Loucy (cell line): Measurements from ENCODE around the gene ZNF12.

Experiments used
- H2AFZ ChIP-seq: fragments of 200-600 bp; sonication (generic); 2 replicates; pipeline ENCODE4 v1.6.0; 2016; ENCODE audit warnings: antibody characterized with exemption, mild to moderate bottlenecking, low read length, moderate library complexity
- H3F3A ChIP-seq: fragments of 200-600 bp; 2 replicates; pipeline ENCODE4 v1.6.0; 2016; ENCODE audit warnings: antibody characterized with exemption, low read depth, mild to moderate bottlenecking
- H3K27me3 ChIP-seq: fragments of 200-600 bp; sonication (generic); 2 replicates; pipeline ENCODE4 v1.6.1; 2014; ENCODE audit warnings: low read length, mild to moderate bottlenecking; ENCODE audit not compliant: insufficient read depth, poor library complexity, severe bottlenecking
- H3K36me3 ChIP-seq: fragments of 200-600 bp; sonication (generic); 2 replicates; pipeline ENCODE4 v1.6.1; 2016; ENCODE audit warnings: low read length; ENCODE audit not compliant: insufficient read depth
- H3K4me1 ChIP-seq: fragments of 200-600 bp; sonication (generic); 2 replicates; pipeline ENCODE4 v1.5.1; 2014; ENCODE audit warnings: low read length, mild to moderate bottlenecking; ENCODE audit not compliant: insufficient read depth, poor library complexity, severe bottlenecking
- H3K4me2 ChIP-seq: fragments of 200-600 bp; sonication (generic); 2 replicates; pipeline ENCODE4 v1.6.0; 2014; ENCODE audit warnings: antibody characterized with exemption, low read length, low read depth, mild to moderate bottlenecking; ENCODE audit not compliant: poor library complexity, severe bottlenecking
- H3K4me3 ChIP-seq: fragments of 200-600 bp; sonication (generic); 2 replicates; pipeline ENCODE4 v1.5.1; 2014; ENCODE audit warnings: low read length, mild to moderate bottlenecking, mixed read lengths; ENCODE audit not compliant: poor library complexity, severe bottlenecking
- H3K79me2 ChIP-seq: fragments of 200-600 bp; sonication (generic); 2 replicates; pipeline ENCODE4 v1.6.1; 2014; ENCODE audit warnings: low read length; ENCODE audit not compliant: insufficient read depth
- H3K9ac ChIP-seq: fragments of 200-600 bp; sonication (generic); 2 replicates; pipeline ENCODE4 v1.6.0; 2014; ENCODE audit warnings: mild to moderate bottlenecking, low read depth, low read length, moderate library complexity; ENCODE audit not compliant: poor library complexity, severe bottlenecking
- H3K9me2 ChIP-seq: fragments of 200-600 bp; sonication (generic); replicated peaks from 2 replicates; pipeline ENCODE4 v1.6.1; 2016; ENCODE audit warnings: low read depth, low read length, mixed read lengths
- H3K9me3 ChIP-seq: fragments of 200-600 bp; sonication (generic); 2 replicates; pipeline ENCODE4 v1.6.1; 2014; ENCODE audit warnings: mild to moderate bottlenecking, antibody characterized with exemption, low read length, low read depth; ENCODE audit not compliant: insufficient read depth
- H4K20me1 ChIP-seq: fragments of 200-600 bp; sonication (generic); 2 replicates; pipeline ENCODE4 v1.6.0; 2014; ENCODE audit warnings: antibody characterized with exemption, low read length, mild to moderate bottlenecking; ENCODE audit not compliant: insufficient read depth, poor library complexity, severe bottlenecking
- CTCF ChIP-seq: fragments of 200-600 bp; sonication (generic); conservative IDR thresholded peaks from 2 replicates; pipeline ENCODE4 v1.5.1; 2014; ENCODE audit warnings: mild to moderate bottlenecking, antibody characterized with exemption, low read length
- EZH2phosphoT487 ChIP-seq: fragments of 200-600 bp; IDR thresholded peaks from 2 replicates; pipeline ENCODE4 v1.6.1; 2018; ENCODE audit warnings: antibody characterized with exemption, mild to moderate bottlenecking, moderate library complexity, borderline replicate concordance

ZNF12 gene

DNA sequence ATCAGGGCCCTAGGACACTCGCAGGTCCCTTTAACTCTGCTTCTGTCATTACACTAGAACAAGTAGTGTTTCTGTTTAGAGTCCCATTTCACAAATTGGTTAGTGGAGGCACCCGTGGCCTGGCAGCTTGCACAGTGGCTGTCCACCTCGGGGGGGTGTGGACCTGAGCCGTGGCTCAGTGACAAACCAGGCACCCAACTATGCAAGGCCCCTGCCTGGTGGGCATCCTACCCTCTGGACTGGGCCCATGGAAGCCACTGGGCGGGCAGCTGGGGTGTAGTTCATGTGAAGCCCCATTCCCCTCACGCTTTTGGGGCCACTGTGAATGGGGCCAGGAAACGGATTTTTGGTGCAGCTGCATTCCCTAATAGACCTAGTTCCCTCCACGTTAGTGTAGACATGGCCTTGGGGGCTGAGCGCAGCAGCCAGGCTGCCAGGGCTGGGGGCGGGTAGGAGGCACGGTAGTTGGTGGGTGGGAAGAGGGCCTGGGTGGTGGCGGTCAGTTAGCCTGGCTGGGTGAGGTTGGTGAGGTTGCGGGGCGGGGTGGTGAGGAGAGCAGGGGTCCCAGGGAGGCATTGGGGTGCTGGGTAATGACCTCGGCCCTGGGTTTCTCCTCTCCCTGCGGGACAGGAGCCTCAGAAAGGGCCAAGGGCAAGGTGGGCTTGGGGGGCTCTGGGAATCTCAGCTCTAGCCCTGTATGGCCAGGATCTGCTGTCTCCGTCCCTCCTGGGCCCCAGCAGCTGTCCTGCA is 50.9 kb downstream of the ZNF12 start:
- Histone ChIP-seq H3K9me3 (no peaks in the 10 kb centered on the region), H3K4me1 (no peaks in the 10 kb centered on the region), H3K9me2 (no peaks in the 10 kb centered on the region), H3K79me2 (no peaks in the 10 kb centered on the region), H3K4me3 (no peak overlapping the region), H3K9ac (no peak overlapping the region), H3K4me2 (no peak overlapping the region), H2AFZ (no peak overlapping the region), H3K36me3 (peaks cover 23% of the 10 kb centered on the region; the same call in 1 of the 2 replicates), H4K20me1 (no peaks in the 10 kb centered on the region), H3K27me3 (no peaks in the 10 kb centered on the region), H3F3A (no peaks in the 10 kb centered on the region)
- no peak for TF ChIP-seq EZH2phosphoT487
- no peak for TF ChIP-seq CTCF

DNA sequence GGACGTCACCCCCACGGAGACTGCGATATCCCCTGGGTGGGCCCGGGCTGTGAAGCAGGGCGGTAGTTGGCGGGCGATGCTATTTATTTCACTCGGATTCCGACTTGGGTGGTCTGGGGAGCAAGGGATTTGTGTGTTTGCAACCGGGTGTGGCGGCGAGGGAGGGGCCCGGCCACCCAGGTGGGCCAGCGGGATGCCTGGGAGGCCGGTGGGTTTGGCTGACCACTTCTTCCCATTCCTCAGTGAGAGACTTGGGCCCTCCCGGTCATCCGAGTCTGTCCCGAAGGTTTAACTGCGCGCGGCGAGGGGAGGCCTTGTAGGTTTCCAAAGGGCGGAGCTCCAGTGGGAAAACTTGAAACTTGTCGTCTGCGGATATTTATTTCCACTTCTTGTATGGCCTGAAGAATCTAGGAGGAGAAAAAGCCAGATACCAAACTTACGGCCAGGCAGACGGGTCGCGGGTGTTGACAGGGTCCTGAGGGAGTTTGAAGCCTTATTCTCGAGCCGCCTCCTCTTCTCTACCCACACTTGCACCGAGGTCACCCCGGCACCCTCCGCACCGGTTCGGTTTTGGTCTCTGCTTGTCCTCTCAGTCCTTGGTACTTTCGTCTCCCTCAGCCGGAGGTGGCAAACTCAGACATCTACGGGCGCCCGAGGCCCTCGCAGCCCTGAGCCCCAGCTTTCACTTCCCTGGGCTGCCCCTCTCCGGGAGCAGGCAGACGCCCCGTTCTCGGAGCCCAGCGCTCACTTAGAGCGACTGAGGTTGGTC is 51.7 kb downstream of the ZNF12 start:
- Histone ChIP-seq H3K4me1 (no peaks in the 10 kb centered on the region), H3K9ac (no peak overlapping the region), H2AFZ (no peak overlapping the region), H3F3A (no peaks in the 10 kb centered on the region), H3K9me3 (no peaks in the 10 kb centered on the region), H3K79me2 (no peaks in the 10 kb centered on the region), H3K4me2 (no peak overlapping the region), H3K36me3 (peaks cover 28% of the 10 kb centered on the region; the same call in 1 of the 2 replicates), H4K20me1 (no peaks in the 10 kb centered on the region), H3K27me3 (no peaks in the 10 kb centered on the region), H3K9me2 (no peaks in the 10 kb centered on the region), H3K4me3 (no peak overlapping the region)
- TF ChIP-seq EZH2phosphoT487 (no peak), CTCF (no peak)

DNA sequence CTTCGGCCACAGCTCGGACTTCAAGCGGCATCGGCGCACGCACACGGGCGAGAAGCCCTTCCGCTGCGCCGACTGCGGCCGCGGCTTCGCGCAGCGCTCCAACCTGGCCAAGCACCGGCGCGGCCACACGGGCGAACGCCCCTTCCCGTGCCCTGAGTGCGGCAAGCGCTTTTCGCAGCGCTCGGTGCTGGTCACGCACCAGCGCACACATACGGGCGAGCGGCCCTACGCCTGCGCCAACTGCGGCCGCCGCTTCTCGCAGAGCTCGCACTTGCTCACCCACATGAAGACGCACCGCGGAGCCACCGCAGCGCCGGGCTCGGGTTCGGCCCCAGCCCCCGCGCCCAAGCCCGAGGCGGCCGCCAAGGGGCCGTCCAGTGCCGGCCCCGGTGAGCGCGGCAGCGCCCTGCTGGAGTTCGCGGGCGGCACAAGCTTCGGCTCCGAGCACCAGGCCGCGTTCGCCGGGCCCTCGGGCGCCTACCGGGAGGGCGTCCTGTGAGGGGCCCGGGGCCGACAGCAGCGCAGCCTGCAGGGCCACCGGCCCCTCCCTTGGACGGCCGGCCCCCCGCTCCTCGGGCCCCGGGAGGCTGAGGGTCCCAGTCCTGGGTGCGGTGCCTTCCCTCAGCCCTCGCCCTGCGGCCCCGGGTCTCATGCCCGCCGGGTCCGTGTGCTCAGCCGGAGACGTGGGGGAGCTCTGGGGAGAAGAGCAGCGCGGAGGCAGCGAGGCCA is 52.5 kb downstream of the ZNF12 start:
- Histone ChIP-seq H3K4me3 (no peak overlapping the region), H3K79me2 (peaks cover 3% of the 10 kb centered on the region; the same call in 1 of the 2 replicates), H3K27me3 (no peaks in the 10 kb centered on the region), H3K9ac (no peak overlapping the region), H3F3A (no peaks in the 10 kb centered on the region), H3K36me3 (peaks cover 28% of the 10 kb centered on the region; the same call in 1 of the 2 replicates), H3K9me3 (no peaks in the 10 kb centered on the region), H4K20me1 (no peaks in the 10 kb centered on the region), H3K4me2 (no peak overlapping the region), H3K9me2 (no peaks in the 10 kb centered on the region), H2AFZ (no peak overlapping the region), H3K4me1 (no peaks in the 10 kb centered on the region)
- TF ChIP-seq CTCF (no peak), EZH2phosphoT487 (no peak)
